Testis (tissue), 2 donors: Measurements from ENCODE around the gene KLK15.

ENCODE experiments used
- POLR2A ChIP-seq: fragments of 450-650 bp; IDR thresholded peaks from one replicate; pipeline ENCODE4 v1.6.1; 2017; ENCODE audit warnings: antibody characterized with exemption, mild to moderate bottlenecking, moderate library complexity
- TF ChIP-seq, protein P1 (sequence below), 3 experiments: fragments of 450-650 bp in 2 of 3; fragments of 200-600 bp in 1 of 3; sonication (generic) in 1 of 3; IDR thresholded peaks; one replicate each; pipeline ENCODE4 v1.5.1; 2016 to 2019; ENCODE audit warnings: antibody characterized with exemption in 3 of 3, mild to moderate bottlenecking in 2 of 3, moderate library complexity in 1 of 3

GRCh38 chr19:50797781-50798658 is 35.4 kb downstream of the KLK15 start:
- TF ChIP-seq, protein P1, sequence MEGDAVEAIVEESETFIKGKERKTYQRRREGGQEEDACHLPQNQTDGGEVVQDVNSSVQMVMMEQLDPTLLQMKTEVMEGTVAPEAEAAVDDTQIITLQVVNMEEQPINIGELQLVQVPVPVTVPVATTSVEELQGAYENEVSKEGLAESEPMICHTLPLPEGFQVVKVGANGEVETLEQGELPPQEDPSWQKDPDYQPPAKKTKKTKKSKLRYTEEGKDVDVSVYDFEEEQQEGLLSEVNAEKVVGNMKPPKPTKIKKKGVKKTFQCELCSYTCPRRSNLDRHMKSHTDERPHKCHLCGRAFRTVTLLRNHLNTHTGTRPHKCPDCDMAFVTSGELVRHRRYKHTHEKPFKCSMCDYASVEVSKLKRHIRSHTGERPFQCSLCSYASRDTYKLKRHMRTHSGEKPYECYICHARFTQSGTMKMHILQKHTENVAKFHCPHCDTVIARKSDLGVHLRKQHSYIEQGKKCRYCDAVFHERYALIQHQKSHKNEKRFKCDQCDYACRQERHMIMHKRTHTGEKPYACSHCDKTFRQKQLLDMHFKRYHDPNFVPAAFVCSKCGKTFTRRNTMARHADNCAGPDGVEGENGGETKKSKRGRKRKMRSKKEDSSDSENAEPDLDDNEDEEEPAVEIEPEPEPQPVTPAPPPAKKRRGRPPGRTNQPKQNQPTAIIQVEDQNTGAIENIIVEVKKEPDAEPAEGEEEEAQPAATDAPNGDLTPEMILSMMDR (IDR thresholded peaks at IDR 0.05): no peak
- TF ChIP-seq POLR2A: no peak
